ENCODE measurements around the gene ZNF776. TPM values are rescaled to one million over a fixed set of nuclear protein-coding genes. Genes with fewer than 3 reads are reported as not detected.

The ZNF776 gene
- total and polyA plus RNA-seq, 10 donors, result 3.5 to 25.3 (median 18.5) TPM

- Histone ChIP-seq H3K9me3 (peaks cover 0 to 95% (median 50%) of the 10 kb centered on the region in 8 donors), H3K4me1 (no peaks in the 10 kb centered on the region), H3K4me3 (no peak overlapping the region), H3K27me3 (replicated peaks in 1 of 7) (no peaks in the 10 kb centered on the region), H3K36me3 (peaks cover 15 to 100% (median 71%) of the 10 kb centered on the region in 6 donors), H3K27ac (no peak overlapping the region)
- no peak for TF ChIP-seq POLR2AphosphoS5 (IDR thresholded peaks at IDR 0.05)
- no peak for TF ChIP-seq CTCF (IDR thresholded peaks at IDR 0.05 in 8 of 11, conservative IDR thresholded peaks at IDR 0.05 in 3 of 11)
- no peak for TF ChIP-seq POLR2A (IDR thresholded peaks at IDR 0.05)
- no peak for DNase-seq
- 93 to 100% (median 96%) methylated on average over 2 of the region's 2 CpGs; no CpG with 5 or more reads in 1 of the 5 donors for WGBS, 5 donors
- intact Hi-C loops (cut with DNase I; ENCODE audit: low total_unique reads), result no loop called here
Measured at GRCh38 chr19:57759096-57759495, 12.5 kb downstream of the ZNF776 start.

- H3K27ac ChIP-seq, result peak within 1 kb of the TSS; percentile 85 to 94 (median 92)
- H3K4me1 ChIP-seq, result peaks cover 14 to 54% (median 40%) of the 10 kb centered on the region in 6 donors
- intact Hi-C loops (cut with DNase I; ENCODE audit: low total_unique reads), result no loop called here
- H3K36me3 ChIP-seq, result peaks cover 0 to 55% (median 22%) of the 10 kb centered on the region in 6 donors
- H3K9me3 ChIP-seq, result peaks cover 0 to 51% (median 25%) of the 10 kb centered on the region in 8 donors
- no peaks in the 10 kb centered on the region for H3K27me3 ChIP-seq (replicated peaks in 1 of 7)
- TF ChIP-seq CTCF (IDR thresholded peaks at IDR 0.05 in 8 of 11, conservative IDR thresholded peaks at IDR 0.05 in 3 of 11) (peak in 1 of 11 experiments; percentile 22), POLR2A (IDR thresholded peaks at IDR 0.05) (no peak), POLR2AphosphoS5 (IDR thresholded peaks at IDR 0.05) (peak; percentile 92 to 95 (median 93))
- WGBS, 5 donors, result 2 to 7% (median 3%) methylated on average over 28 to 61 of the region's 61 CpGs
- peak within 1 kb of the TSS; percentile 81 to 99 (median 96) for H3K4me3 ChIP-seq
- peak; percentile 97 for DNase-seq
Measured at GRCh38 chr19:57769345-57770131, 22.9 kb downstream of the ZNF776 start, which contains the start of gene ZNF586. Gene ZNF586, plus strand, starts transcription at chr19:57769676. Its CDS starts 167 bp downstream, at chr19:57769843.

GRCh38 chr19:57771417-57771816, 24.8 kb downstream of the ZNF776 start:
- 83 to 88% (median 87%) methylated on average over 4 of the region's 4 CpGs for WGBS, 5 donors
- Histone ChIP-seq H3K36me3 (peaks cover 5 to 61% (median 33%) of the 10 kb centered on the region in 6 donors), H3K9me3 (peaks cover 0 to 65% (median 44%) of the 10 kb centered on the region in 8 donors), H3K27me3 (replicated peaks in 1 of 7) (no peaks in the 10 kb centered on the region), H3K4me1 (peaks cover 14 to 69% (median 43%) of the 10 kb centered on the region in 6 donors), H3K27ac (peak overlapping the region in 2 of 8 donors; percentile 31 to 36), H3K4me3 (peak overlapping the region in 2 of 8 donors; percentile 81 to 95)
- DNase-seq, result no peak
- intact Hi-C loops (cut with DNase I; ENCODE audit: low total_unique reads), result no loop called here
- TF ChIP-seq POLR2A (IDR thresholded peaks at IDR 0.05) (no peak), POLR2AphosphoS5 (IDR thresholded peaks at IDR 0.05) (no peak), CTCF (IDR thresholded peaks at IDR 0.05 in 8 of 11, conservative IDR thresholded peaks at IDR 0.05 in 3 of 11) (no peak)

- 95 to 98% (median 97%) methylated on average over 3 of the region's 3 CpGs for WGBS, 5 donors
Measured at GRCh38 chr19:57773488-57773887, 26.9 kb downstream of the ZNF776 start.

More at GRCh38 chr19:57773488-57773887, 26.9 kb downstream of the ZNF776 start:
- Histone ChIP-seq H3K27me3 (replicated peaks in 1 of 7) (no peaks in the 10 kb centered on the region), H3K4me3 (peak overlapping the region in 1 of 8 donors; percentile 3), H3K36me3 (peaks cover 15 to 81% (median 53%) of the 10 kb centered on the region in 6 donors), H3K4me1 (peaks cover 14 to 74% (median 43%) of the 10 kb centered on the region in 6 donors), H3K27ac (no peak overlapping the region), H3K9me3 (peaks cover 7 to 85% (median 65%) of the 10 kb centered on the region in 8 donors)
- DNase-seq, result no peak
- intact Hi-C loops (cut with DNase I; ENCODE audit: low total_unique reads), result no loop called here
- no peak for TF ChIP-seq POLR2A (IDR thresholded peaks at IDR 0.05)
- TF ChIP-seq CTCF (IDR thresholded peaks at IDR 0.05 in 8 of 11, conservative IDR thresholded peaks at IDR 0.05 in 3 of 11), result no peak
- no peak for TF ChIP-seq POLR2AphosphoS5 (IDR thresholded peaks at IDR 0.05)

Data from spleen (tissue), 11 donors.